Fibroblast of skin of left biceps (primary cell): ENCODE results near the gene CALCB.
A peak's percentile ranks its signal among the peaks of the same experiment; 100 is the strongest.

Experiments used
- DNase-seq, 2 experiments: peaks; one replicate each; pipeline ENCODE4 v3.0.0-alpha.2; 2013; ENCODE audit warnings: low read depth in 2 of 2

The CALCB gene

DNA sequence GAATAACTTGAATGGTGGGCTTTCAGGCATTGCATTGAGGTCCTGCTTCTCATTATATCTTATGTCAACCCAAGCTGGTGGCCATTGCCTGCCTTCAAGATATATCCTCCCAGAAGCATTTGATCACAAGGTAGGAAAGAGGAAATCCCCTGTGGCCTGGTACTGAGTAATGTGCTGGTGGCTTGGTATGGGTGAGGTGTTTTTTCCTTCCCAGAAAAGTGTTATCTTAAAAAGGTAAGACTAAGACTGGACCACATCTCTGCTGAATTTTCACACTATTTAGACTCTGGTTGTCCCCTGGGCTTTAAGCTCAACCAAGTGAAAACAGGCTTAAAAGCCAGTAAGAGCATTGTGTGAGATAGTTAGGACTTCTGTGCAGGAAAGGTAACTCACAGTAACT, 45.0 kb downstream of the CALCB start:
- DNase-seq, result no peak

- no peak for DNase-seq
These were observed 46.0 kb downstream of the CALCB start for GRCh38 chr11:15119352-15119751.

- no peak for DNase-seq
These were observed 46.4 kb downstream of the CALCB start for GRCh38 chr11:15119826-15120225.

DNA sequence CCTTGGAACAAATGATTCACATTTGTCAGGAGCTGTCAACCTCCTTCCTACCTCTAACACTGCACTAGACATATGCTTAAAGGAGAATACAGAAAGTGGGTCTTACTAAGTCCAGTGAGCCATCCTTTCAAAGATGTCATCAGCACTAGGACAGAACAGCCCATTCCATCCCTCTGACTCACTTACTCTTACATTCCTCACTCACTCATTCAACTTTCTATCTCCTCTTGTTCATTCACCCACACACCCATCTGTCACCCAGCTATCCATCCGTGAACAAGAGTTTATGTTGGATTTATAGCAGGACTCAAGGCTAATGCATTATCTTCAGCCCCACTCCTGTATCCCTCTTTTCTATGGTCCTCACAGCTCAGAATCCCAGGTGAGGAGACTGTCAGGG, 50.5 kb downstream of the CALCB start:
- peak; percentile 30 to 40 for DNase-seq

DNA sequence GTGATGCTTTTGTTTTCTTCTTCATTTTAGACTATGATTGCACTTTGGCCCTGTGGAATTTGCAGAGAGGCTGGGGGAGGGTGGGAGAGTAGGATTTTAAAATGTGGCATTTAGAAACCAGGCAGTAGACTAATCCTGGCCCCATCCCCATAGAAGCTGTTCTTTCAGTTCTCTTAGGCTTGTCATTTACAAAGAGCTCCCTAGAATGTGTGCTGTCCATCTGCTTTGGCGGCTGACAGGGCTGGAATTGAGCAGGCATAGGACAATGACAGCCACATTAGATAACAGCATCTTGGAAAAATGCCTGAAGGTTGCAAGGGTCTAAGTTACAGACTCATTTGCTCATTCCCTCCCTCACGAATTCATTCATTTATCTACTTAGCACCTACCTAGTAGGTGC, 51.1 kb downstream of the CALCB start:
- DNase-seq, result no peak

GRCh38 chr11:15127341-15127740, 53.9 kb downstream of the CALCB start:
- no peak for DNase-seq
